GM23248 (cell line): ENCODE results near the gene GSDMA.

ENCODE experiments used
- EZH2 ChIP-seq: fragments of 200-600 bp; sonication (generic); IDR thresholded peaks from 2 replicates; pipeline ENCODE4 v1.6.1; 2018; ENCODE audit warnings: antibody characterized with exemption, mild to moderate bottlenecking; ENCODE audit not compliant: insufficient read depth, poor library complexity, severe bottlenecking
- EZH2phosphoT487 ChIP-seq: fragments of 200-600 bp; sonication (generic); IDR thresholded peaks from 2 replicates; pipeline ENCODE4 v1.6.1; 2018; ENCODE audit warnings: antibody characterized with exemption, moderate library complexity, mild to moderate bottlenecking, low read depth; ENCODE audit not compliant: insufficient read depth

DNA sequence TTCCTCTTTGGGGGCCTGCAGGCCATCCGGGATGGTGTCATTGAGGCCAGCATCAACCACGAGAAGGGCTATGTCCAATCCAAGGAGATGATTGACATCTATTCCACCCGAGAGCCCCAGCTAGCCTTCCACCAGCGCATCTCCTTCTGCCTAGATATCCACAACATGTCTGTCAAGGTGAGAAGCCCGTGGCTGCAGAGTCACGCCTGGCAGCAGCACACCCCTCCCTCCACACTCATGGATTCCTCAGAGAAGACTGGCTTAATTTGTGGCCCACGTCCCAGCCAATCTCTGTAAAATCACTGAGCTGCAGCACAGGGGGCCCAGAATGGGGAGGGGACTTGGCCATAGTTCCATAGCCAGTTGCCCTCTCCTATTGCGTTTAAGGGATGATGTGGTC, 33.4 kb downstream of the GSDMA start:
- TF ChIP-seq EZH2 (no peak), EZH2phosphoT487 (no peak)
